Measurements from ENCODE around the gene ANO10.

GRCh38 chr3:43319794-43320193 lies 302.0 kb downstream of the ANO10 start:
- TF ChIP-seq CTCF (IDR thresholded peaks at IDR 0.05), result no peak
- TF ChIP-seq POLR2AphosphoS5 (IDR thresholded peaks at IDR 0.05), result no peak
